Activated CD8-positive, alpha-beta memory T cell treated with anti-CD3 and anti-CD28 coated beads for 24 hours (primary cell): Measurements from ENCODE around the gene FNIP1.
"Not testable (repeated sequence)": the region's sequence is repeated elsewhere in the genome, so short reads cannot be mapped to it uniquely, and the experiment has no call there.

Experiments
- DNase-seq: peaks from one replicate; pipeline ENCODE4 v3.0.0-alpha.2; 2020

The FNIP1 gene

GRCh38 chr5:131749723-131750470, 46.9 kb downstream of the FNIP1 start:
- no peak for DNase-seq

GRCh38 chr5:131749138-131749537, 47.7 kb downstream of the FNIP1 start:
- DNase-seq = no peak

GRCh38 chr5:131747180-131748105, 49.4 kb downstream of the FNIP1 start:
- DNase-seq = no peak

- no peak for DNase-seq
These were observed 50.4 kb downstream of the FNIP1 start for GRCh38 chr5:131746423-131746822.

GRCh38 chr5:131745703-131746102, 51.1 kb downstream of the FNIP1 start:
- no peak for DNase-seq

GRCh38 chr5:131745155-131745554, 51.7 kb downstream of the FNIP1 start:
- DNase-seq = no peak

GRCh38 chr5:131740477-131740876, 56.3 kb downstream of the FNIP1 start:
- no peak for DNase-seq

- no peak for DNase-seq
These were observed 61.4 kb downstream of the FNIP1 start for GRCh38 chr5:131735393-131735792.

- not testable (repeated sequence) for DNase-seq
These were observed 61.9 kb downstream of the FNIP1 start for GRCh38 chr5:131734939-131735338.

GRCh38 chr5:131729292-131729691, 67.5 kb downstream of the FNIP1 start:
- not testable (repeated sequence) for DNase-seq

- DNase-seq = not testable (repeated sequence)
These were observed 72.7 kb downstream of the FNIP1 start for GRCh38 chr5:131724089-131724488.

GRCh38 chr5:131720714-131721113, 76.1 kb downstream of the FNIP1 start:
- no peak for DNase-seq

GRCh38 chr5:131719564-131719963, 77.3 kb downstream of the FNIP1 start:
- no peak for DNase-seq

GRCh38 chr5:131718487-131719014, 78.3 kb downstream of the FNIP1 start:
- DNase-seq = no peak

- not testable (repeated sequence) for DNase-seq
These were observed 79.7 kb downstream of the FNIP1 start for GRCh38 chr5:131717164-131717563.

- no peak for DNase-seq
These were observed 80.2 kb downstream of the FNIP1 start for GRCh38 chr5:131716650-131717049.

- no peak for DNase-seq
These were observed 86.4 kb downstream of the FNIP1 start for GRCh38 chr5:131710391-131710790.

- no peak for DNase-seq
These were observed 87.8 kb downstream of the FNIP1 start for GRCh38 chr5:131709043-131709442.

- no peak for DNase-seq
These were observed 90.5 kb downstream of the FNIP1 start for GRCh38 chr5:131706281-131706680.

GRCh38 chr5:131694926-131695325, 101.9 kb downstream of the FNIP1 start:
- DNase-seq = no peak

GRCh38 chr5:131693894-131694293, 102.9 kb downstream of the FNIP1 start:
- DNase-seq = no peak

GRCh38 chr5:131685516-131686171, 111.2 kb downstream of the FNIP1 start:
- no peak for DNase-seq

GRCh38 chr5:131684595-131684994, 112.2 kb downstream of the FNIP1 start:
- no peak for DNase-seq
